Loucy (cell line): ENCODE results near the gene UNKL.

Source experiments
- H2AFZ ChIP-seq: fragments of 200-600 bp; sonication (generic); 2 replicates; pipeline ENCODE4 v1.6.0; 2016; ENCODE audit warnings: antibody characterized with exemption, mild to moderate bottlenecking, low read length, moderate library complexity
- H3F3A ChIP-seq: fragments of 200-600 bp; 2 replicates; pipeline ENCODE4 v1.6.0; 2016; ENCODE audit warnings: antibody characterized with exemption, low read depth, mild to moderate bottlenecking
- H3K27me3 ChIP-seq: fragments of 200-600 bp; sonication (generic); 2 replicates; pipeline ENCODE4 v1.6.1; 2014; ENCODE audit warnings: low read length, mild to moderate bottlenecking; ENCODE audit not compliant: insufficient read depth, poor library complexity, severe bottlenecking
- H3K36me3 ChIP-seq: fragments of 200-600 bp; sonication (generic); 2 replicates; pipeline ENCODE4 v1.6.1; 2016; ENCODE audit warnings: low read length; ENCODE audit not compliant: insufficient read depth
- H3K4me1 ChIP-seq: fragments of 200-600 bp; sonication (generic); 2 replicates; pipeline ENCODE4 v1.5.1; 2014; ENCODE audit warnings: low read length, mild to moderate bottlenecking; ENCODE audit not compliant: insufficient read depth, poor library complexity, severe bottlenecking
- H3K4me2 ChIP-seq: fragments of 200-600 bp; sonication (generic); 2 replicates; pipeline ENCODE4 v1.6.0; 2014; ENCODE audit warnings: antibody characterized with exemption, low read length, low read depth, mild to moderate bottlenecking; ENCODE audit not compliant: poor library complexity, severe bottlenecking
- H3K4me3 ChIP-seq: fragments of 200-600 bp; sonication (generic); 2 replicates; pipeline ENCODE4 v1.5.1; 2014; ENCODE audit warnings: low read length, mild to moderate bottlenecking, mixed read lengths; ENCODE audit not compliant: poor library complexity, severe bottlenecking
- H3K79me2 ChIP-seq: fragments of 200-600 bp; sonication (generic); 2 replicates; pipeline ENCODE4 v1.6.1; 2014; ENCODE audit warnings: low read length; ENCODE audit not compliant: insufficient read depth
- H3K9ac ChIP-seq: fragments of 200-600 bp; sonication (generic); 2 replicates; pipeline ENCODE4 v1.6.0; 2014; ENCODE audit warnings: mild to moderate bottlenecking, low read depth, low read length, moderate library complexity; ENCODE audit not compliant: poor library complexity, severe bottlenecking
- H3K9me2 ChIP-seq: fragments of 200-600 bp; sonication (generic); replicated peaks from 2 replicates; pipeline ENCODE4 v1.6.1; 2016; ENCODE audit warnings: low read depth, low read length, mixed read lengths
- H3K9me3 ChIP-seq: fragments of 200-600 bp; sonication (generic); 2 replicates; pipeline ENCODE4 v1.6.1; 2014; ENCODE audit warnings: mild to moderate bottlenecking, antibody characterized with exemption, low read length, low read depth; ENCODE audit not compliant: insufficient read depth
- H4K20me1 ChIP-seq: fragments of 200-600 bp; sonication (generic); 2 replicates; pipeline ENCODE4 v1.6.0; 2014; ENCODE audit warnings: antibody characterized with exemption, low read length, mild to moderate bottlenecking; ENCODE audit not compliant: insufficient read depth, poor library complexity, severe bottlenecking
- EZH2phosphoT487 ChIP-seq: fragments of 200-600 bp; IDR thresholded peaks from 2 replicates; pipeline ENCODE4 v1.6.1; 2018; ENCODE audit warnings: antibody characterized with exemption, mild to moderate bottlenecking, moderate library complexity, borderline replicate concordance
- TF ChIP-seq, protein P1 (sequence below): fragments of 200-600 bp; sonication (generic); conservative IDR thresholded peaks from 2 replicates; pipeline ENCODE4 v1.5.1; 2014; ENCODE audit warnings: mild to moderate bottlenecking, antibody characterized with exemption, low read length

UNKL gene

DNA sequence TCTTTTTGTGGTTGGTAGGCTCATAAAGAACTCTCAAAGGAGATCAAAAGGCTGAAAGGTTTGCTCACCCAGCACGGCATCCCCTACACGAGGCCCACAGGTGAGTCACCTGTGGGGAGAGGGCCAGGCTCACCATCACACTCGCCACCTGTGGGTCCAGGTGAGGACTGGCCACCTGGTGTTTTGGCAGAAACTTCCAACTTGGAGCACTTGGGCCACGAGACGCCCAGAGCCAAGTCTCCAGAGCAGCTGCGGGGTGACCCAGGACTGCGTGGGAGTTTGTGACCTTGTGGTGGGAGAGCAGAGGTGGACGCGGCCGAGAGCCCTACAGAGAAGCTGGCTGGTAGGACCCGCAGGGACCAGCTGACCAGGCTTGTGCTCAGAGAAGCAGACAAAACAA is 51.7 kb downstream of the UNKL start:
- H2AFZ ChIP-seq = no peak overlapping the region
- no peaks in the 10 kb centered on the region for H3K9me2 ChIP-seq
- H3K9me3 ChIP-seq = no peaks in the 10 kb centered on the region
- H3K79me2 ChIP-seq = no peaks in the 10 kb centered on the region
- H3F3A ChIP-seq = no peaks in the 10 kb centered on the region
- no peaks in the 10 kb centered on the region for H3K4me1 ChIP-seq
- H3K36me3 ChIP-seq = no peaks in the 10 kb centered on the region
- H4K20me1 ChIP-seq = no peaks in the 10 kb centered on the region
- no peak overlapping the region for H3K9ac ChIP-seq
- no peak overlapping the region for H3K4me2 ChIP-seq
- no peaks in the 10 kb centered on the region for H3K27me3 ChIP-seq
- TF ChIP-seq EZH2phosphoT487 = no peak
- TF ChIP-seq, protein P1, sequence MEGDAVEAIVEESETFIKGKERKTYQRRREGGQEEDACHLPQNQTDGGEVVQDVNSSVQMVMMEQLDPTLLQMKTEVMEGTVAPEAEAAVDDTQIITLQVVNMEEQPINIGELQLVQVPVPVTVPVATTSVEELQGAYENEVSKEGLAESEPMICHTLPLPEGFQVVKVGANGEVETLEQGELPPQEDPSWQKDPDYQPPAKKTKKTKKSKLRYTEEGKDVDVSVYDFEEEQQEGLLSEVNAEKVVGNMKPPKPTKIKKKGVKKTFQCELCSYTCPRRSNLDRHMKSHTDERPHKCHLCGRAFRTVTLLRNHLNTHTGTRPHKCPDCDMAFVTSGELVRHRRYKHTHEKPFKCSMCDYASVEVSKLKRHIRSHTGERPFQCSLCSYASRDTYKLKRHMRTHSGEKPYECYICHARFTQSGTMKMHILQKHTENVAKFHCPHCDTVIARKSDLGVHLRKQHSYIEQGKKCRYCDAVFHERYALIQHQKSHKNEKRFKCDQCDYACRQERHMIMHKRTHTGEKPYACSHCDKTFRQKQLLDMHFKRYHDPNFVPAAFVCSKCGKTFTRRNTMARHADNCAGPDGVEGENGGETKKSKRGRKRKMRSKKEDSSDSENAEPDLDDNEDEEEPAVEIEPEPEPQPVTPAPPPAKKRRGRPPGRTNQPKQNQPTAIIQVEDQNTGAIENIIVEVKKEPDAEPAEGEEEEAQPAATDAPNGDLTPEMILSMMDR = no peak
- no peak overlapping the region for H3K4me3 ChIP-seq

DNA sequence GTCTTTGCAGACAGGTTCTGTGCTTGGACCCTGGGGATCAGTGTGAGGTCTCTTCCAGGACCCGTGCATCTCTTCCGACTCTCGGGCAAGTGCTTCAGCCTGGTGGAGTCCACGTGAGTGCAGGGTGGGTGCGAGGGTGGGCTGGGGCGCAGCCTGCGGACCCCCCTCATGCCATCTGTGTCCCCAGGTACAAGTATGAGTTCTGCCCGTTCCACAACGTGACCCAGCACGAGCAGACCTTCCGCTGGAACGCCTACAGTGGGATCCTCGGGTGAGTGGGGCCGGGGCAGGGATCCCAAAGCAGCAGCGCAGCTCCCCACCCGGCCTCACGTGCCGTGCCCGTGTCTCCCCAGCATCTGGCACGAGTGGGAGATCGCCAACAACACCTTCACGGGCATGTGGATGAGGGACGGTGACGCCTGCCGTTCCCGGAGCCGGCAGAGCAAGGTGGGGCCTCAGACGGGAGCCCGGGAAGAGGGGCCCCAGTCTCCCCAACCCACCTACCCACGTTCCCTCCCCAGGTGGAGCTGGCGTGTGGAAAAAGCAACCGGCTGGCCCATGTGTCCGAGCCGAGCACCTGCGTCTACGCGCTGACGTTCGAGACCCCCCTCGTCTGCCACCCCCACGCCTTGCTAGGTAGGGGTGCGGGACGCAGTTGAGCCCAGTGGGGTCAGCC is 52.7 kb downstream of the UNKL start:
- Histone ChIP-seq H3K36me3 (no peaks in the 10 kb centered on the region), H3K9me3 (no peaks in the 10 kb centered on the region), H3F3A (no peaks in the 10 kb centered on the region), H3K9me2 (no peaks in the 10 kb centered on the region), H3K4me2 (no peak overlapping the region), H3K4me3 (no peak overlapping the region), H3K9ac (no peak overlapping the region), H3K79me2 (no peaks in the 10 kb centered on the region), H3K27me3 (no peaks in the 10 kb centered on the region), H4K20me1 (no peaks in the 10 kb centered on the region), H2AFZ (no peak overlapping the region), H3K4me1 (no peaks in the 10 kb centered on the region)
- no peak for TF ChIP-seq EZH2phosphoT487
- TF ChIP-seq, protein P1 = no peak

DNA sequence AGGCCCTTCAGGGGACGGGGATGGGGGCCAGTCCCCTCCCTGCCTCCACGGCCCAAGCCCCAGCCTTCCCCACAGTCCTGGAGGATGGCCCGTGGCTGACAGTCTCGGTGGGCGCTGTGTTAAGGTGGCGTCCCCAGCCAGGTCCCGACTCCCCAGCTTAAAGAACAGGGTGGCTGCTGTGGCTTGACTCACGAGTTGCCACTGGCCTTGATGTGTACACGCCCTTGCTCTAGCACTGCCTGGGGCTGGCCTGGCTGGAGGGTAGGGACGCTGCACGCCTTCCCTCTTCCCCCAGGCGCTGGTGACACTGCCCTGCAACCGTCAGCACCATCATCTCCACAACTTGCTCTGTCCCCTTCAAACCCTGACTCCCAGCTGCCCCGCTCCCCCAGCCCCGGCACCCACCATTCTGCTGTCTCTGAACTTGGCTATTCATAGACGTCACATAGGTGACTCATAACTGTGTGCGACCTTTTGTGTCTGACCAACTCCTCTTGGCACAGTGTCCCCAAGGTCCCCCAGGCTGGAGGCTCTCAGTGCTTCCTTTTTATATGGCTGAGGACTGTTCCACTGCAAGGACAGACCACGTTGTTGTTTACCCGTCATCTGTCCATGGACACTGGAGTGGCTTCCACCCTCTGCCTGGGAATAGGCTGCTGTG is 56.5 kb downstream of the UNKL start:
- TF ChIP-seq EZH2phosphoT487 = no peak
- TF ChIP-seq, protein P1 = no peak
- Histone ChIP-seq H3K4me2 (no peak overlapping the region), H3F3A (no peaks in the 10 kb centered on the region), H4K20me1 (no peaks in the 10 kb centered on the region), H3K27me3 (no peaks in the 10 kb centered on the region), H3K4me1 (no peaks in the 10 kb centered on the region), H3K9me3 (no peaks in the 10 kb centered on the region), H3K36me3 (no peaks in the 10 kb centered on the region), H2AFZ (no peak overlapping the region), H3K79me2 (no peaks in the 10 kb centered on the region), H3K4me3 (no peak overlapping the region), H3K9ac (no peak overlapping the region), H3K9me2 (no peaks in the 10 kb centered on the region)
